GM19043 (cell line): ENCODE results near the gene RERE.

Source experiments
- ATAC-seq: cut with Tn5 transposase; IDR thresholded peaks from one replicate; pipeline ENCODE4 v1.9.1; 2021; ENCODE audit warnings: low read depth; ENCODE audit not compliant: unreplicated experiment

RERE gene

DNA sequence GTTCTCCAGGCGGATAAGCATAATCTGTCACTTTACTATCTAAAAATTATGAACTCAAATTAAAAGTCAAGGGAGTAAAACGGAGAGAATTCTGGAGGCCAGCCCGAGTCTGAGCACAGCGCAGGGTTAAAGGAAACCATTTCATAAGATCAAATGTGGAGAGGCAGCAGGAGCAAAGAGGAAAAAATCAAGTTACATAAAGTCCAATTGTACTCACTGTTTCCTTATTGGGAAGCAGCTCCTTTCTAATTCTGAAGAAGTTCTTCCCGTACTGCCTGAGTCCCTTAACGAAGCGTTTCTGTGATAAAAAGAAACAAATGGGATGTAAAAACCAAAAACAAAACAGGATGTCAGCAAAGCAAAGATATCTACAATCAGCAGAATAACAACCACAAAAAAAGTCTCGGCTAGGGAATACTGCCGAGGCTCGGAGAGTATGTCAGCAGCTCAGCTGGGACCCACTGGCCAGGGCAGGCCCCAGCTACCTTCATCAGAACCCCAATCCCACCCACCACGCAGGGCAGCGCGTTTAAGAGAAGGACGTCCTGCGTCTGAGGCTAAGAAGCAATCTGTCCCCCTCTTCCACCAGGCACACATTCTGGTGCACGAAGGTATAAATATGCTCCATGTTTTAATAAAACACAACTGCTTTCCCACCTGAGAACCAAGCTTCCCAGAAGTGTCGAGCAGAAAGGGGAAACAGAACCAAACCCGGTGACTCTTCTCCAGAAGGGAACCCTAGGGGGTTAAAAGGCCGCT, 394.8 kb downstream of the RERE start:
- no peak for ATAC-seq

DNA sequence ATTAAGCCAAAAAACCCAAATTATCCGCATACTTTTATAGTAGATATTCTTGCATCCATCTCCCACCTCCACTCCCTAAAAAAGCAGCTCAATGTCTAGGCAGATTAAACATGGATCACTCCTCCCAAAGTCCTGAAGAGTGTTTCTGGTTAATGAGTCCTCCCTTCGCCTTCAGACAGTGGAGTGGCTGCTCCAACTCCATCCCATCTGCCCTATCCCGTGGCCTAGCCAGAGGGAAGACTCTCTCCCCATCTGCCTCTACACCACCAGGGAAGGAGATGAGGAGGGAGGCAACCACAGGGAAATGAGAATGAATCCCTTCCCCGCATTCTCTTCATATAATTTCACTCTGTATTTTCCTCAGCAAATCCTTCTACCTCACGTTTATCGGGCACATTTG, 395.7 kb downstream of the RERE start:
- no peak for ATAC-seq

DNA sequence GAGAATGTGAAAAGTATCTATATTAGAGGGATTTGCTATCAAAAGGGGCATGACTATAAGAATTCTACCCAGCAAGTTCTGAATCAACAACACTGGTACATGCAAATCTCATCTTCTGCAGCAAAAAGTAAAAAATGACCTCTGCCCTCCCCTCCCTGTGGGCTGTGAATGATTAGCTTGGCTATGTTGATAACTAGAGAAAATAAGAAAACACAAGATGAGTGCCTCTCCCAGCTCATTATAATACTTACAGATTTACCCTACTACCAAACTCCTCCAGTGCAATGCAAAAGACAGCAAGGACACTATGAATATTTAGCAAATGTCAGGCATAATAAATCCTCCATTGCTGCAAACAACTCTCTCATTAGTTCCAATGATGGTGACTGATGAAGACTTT, 397.1 kb downstream of the RERE start:
- no peak for ATAC-seq

DNA sequence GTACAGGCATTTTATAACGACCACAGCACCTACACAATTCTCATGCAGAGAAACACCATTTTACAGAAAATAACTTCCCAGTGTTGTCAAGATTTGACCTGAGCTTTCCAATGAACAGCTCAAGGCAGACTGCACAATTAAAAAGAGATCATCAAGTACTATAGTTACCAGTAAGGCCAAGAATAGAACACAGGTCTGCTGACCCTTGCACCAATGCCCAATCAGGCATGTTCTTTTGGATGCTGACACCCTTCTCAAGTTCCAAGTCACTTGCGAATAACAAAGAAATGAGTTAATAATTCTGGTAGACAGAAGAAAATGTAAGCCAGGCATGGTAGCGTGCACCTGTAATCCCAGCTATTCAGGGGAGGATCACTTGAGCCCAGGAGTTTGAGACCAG, 397.6 kb downstream of the RERE start:
- no peak for ATAC-seq

DNA sequence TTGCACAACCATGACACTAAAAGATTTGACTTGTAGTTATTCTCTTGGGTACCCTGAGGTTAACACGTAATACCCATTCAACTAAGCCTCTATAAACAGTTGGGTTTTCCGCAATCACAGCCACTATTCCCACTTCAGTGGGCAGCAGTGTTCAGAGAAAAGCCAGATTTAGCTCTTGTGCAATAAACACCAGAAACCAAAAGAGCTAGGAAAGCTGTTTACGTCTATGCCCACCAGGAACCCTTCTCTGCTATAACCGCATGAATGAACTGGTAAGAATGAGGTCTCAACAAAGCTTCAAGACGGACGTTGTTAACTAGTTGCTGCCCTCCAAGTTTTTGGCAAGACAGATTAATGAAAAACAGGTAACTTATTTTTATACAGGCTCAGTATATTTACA, 398.3 kb downstream of the RERE start:
- no peak for ATAC-seq

DNA sequence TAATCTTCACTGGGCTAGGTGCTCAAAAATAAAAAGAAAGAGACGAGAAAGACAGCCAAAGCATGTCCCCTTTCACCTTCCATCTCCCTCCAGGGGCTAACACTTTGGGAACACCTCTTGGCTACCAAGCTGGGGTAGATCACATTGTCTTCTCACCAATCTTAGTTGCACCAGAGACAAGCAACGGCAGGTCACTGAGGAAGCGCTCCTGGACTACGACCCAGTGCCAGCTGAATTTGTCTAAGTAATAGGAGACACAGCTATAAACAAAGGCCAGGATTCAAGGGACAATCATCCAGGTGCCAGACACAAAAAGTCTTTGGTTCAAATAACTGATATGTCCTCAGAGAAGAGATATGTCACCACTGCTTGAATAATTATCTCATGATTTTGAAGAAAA, 399.1 kb downstream of the RERE start:
- ATAC-seq: no peak

DNA sequence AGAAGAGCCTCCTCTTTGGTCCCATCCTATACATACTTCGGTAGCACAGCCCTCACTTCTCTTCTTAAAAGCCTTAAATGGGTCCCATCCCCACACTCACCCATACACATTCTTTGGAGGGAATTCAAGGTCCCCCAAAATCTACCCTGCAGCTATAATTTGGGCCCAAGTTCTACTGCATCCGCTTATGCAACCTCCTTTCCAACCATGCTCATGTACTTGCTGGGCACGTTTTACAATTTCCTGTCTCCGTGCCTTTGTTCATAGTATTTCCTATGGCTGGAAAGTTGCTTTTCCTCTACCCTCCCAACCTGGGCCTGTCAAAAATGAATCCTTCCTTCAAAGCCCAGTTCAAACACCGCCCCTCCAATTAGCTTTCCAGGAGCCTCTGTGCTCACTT, 399.8 kb downstream of the RERE start:
- no peak for ATAC-seq

DNA sequence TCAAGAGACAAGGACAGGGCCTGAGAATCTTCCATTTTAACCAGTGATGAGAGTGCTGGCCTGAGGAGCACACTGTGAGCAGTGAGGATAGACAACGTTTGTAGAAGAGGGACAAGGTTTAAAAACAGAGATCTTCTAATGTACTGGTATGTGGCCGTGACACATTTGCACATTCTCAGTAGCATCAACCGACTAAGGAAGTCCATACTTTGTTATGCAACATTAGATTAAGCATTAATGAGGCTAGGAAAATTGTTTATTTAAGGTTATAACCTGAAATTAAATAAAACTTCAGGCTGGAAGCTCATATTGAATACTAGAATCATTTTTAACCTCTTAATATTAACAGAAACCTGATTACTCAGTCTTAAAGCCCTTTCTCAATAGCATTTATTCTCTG, 400.6 kb downstream of the RERE start:
- ATAC-seq: no peak

DNA sequence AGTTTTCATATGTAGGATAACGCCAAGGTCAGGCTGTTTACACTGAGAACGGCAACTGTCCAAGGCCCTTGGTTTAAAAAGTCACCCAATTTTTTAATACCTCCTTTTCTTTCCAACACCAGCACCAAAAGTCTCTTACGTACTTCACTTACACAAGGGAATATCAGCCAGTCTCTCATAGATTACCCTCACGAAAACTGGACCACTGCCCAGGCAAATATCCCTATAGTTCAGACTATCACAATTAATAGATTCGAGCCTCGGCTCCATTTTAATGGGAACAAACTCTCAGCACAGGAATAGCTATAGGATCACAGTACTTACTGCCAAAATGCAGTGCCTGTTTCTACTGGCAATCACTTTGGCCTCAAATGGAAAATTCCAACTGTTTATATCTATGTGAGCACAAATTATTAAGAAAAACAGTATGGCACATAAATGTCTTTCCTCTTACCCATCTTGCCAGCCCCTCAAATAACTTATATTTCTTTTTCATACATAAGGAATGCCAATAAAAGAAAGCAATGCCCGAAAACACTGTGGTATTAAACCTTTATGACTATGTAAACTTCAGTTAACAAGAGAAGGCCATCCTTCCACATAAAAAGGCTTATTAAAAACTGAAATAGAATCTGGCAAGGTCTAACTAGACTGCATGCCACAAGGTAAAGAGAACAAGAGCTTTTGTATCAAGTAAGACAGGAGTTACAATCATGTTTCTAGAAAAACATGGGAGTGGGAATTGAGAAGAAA, 401.7 kb downstream of the RERE start:
- ATAC-seq: no peak

DNA sequence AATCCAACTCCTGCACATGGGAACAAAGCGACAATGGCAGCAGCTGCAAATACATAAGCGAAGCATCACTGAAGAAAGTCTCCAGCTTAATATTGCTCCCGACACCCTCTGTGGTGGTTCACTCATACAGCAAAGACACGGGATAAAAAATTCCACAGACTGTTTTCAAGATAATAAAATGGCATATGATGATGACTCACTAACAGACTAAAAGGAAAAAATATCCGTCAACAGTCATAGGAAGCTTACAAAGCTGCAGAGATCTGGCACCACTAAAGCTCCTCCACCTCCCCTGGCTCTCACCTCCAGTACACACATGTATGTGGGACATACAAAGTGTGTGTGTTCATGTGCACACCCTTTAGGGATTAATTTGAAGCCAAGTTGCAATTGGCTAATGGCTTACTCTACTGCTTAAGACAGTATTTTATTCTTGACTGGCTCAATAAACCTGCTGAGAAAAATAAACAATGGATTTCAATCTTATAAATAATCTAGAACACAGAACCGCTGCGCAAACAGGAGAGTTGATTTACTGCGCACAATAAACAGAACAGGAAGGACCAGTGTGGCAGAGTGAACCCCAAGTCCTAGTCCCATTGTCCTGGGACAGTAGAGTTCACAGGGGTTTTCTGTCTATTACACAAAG, 405.1 kb downstream of the RERE start:
- ATAC-seq: no peak

DNA sequence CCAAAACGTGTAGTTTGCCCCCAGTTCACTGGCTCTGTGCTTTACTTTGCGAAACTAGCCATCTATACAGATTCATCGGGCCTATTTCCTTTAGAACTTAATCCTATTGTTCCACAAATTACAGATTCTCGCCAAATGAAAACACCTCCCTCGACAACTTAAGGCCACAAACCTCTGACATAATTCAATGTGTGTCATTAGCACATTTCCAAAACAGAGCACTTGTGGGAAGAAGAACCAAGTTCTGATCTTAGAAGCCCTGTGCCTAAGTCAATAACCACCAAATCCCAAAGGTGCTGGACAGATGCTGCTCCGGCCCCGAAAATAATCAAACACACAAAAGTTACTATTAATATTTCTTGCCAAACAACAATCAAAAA, 405.6 kb downstream of the RERE start:
- no peak for ATAC-seq

DNA sequence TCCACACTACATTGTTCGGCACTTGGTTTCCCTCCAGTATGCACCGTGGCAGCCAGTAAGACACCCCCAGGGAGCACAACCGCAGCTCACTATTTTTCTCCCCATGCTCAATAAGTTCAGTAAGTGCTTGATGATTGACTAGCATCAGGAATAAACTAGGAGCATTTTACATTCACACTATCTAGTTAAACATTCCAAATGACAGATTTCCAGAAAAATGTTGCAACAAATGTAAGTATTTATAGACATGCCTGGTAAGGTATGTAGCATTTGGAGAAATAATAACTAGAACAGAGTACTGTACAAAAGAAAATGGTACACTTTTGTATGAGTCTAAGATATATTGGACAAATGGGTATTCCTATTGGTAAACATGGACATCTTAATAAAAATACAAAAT, 406.6 kb downstream of the RERE start:
- no peak for ATAC-seq

DNA sequence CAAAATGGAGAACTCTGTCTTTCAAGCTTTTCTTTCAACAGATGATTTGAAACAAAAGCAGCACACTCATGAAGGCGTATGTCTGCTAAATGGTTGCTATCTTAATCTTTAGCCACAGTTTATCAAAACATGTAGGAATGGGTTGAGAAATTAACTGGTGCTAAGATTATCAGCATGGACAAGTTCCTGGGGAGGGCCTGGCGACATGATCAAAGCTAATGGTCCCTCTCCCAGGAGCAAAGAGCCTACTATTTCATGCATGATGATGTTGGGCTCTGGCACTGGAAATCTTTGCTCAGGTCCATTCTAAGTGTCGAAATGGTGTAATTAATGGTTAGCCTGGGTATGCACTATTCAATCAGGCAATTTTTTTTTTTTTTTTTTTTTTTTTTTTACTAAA, 407.8 kb downstream of the RERE start:
- ATAC-seq: no peak

DNA sequence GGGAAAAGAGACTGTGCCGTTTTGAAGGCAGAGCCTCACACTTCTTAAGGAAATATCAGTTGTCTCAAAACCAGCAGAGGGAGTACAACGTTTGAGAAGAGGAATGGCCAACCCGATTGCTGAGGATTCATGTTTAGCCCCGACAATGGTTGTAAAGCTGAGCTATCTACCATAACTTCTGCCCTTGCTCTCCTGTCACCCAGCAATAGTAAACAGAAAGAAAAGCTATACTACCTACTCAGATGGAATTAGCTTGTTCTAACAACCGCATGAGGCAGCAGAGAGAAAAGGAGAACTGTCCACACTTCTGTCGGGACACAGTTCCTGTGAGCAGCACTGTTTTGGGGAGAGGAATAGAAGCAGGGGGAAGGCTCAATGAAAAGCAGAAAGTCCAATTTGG, 408.3 kb downstream of the RERE start:
- no peak for ATAC-seq

DNA sequence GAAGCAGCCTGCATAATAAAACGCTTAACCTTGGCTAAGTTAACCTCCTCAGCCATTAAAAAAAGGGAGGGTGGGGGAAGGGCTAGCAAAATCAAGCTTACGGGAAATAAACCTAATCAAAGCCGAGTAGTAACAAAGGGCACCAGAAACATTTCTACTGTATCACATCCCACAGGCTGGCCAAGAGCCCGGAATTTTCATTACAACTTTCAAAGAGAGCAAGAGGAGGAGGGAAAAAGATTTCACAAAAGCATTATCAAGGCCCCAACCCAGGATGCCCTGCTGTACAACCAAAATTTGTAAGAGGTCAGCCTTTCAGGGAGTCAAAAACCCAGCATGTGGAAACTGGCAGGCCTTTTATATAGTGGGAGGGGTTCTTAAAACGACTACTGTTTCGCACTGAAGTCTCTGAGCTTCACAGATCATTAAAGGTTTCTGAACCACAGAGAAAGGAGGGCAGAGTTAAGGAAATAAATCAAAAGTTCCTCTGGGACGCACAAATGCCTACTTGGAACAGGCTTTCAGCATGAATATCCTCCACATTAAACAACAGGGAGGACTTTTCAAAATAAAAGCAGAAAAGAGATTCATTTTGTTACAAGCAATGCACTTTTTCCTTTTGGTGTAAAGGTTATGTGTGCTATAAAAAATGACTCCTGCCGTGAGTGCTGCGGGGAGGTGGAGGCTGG, 409.1 kb downstream of the RERE start:
- no peak for ATAC-seq

DNA sequence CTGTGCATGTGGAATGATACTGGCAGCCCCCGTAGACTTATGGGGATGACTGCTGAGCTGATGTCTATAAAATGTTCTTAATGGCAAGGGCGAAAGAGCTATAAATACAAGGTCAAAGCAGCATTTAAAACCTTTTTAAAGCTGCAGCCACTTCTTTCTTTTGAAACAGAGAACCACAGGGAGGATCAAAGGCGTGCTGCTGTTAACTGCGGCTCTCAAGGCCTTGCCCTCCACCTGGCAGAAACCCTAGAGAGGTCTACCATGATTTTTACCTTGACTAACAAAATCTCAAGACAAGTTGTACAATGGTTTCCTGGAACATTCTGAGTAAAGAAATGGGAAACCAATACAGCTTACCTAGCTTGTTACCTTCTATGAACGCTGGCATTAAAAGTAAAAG, 409.8 kb downstream of the RERE start:
- no peak for ATAC-seq

DNA sequence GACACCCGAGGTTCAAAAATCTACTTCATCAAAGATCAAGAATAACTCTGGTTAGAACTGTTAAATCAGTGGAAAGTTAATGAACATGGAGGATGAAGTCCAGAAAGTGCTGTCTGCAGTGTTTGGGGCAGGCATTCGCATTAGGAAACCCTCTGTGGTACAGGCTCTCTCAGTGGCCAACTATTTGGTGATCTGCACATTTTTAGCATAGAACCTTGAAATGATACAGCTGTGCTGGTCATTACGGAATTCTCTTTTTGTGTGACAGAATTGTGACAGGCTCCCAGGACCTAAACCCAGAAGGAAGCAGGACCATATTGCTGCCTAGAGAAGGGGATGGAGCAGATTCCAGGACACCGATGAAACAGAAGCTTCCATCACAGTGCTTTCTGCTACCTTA, 410.5 kb downstream of the RERE start:
- no peak for ATAC-seq

DNA sequence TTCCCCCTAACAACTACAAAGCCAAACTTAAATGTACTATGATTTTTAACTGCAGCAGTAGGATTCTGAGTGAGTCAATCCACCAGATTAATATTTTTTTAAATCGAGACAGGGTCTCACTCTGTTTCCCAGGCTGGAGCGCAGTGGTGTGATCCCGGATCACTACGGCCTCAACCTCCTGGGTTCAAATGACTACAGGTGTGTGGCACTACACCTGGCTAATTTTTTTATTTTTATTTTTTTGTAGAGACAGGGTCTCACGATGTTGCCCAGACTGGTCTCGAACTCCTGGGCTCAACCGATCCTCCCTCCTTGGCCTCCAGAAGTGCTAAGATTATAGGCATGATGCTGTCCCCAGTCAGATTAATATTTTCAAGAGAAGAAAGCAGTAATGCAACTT, 411.4 kb downstream of the RERE start:
- ATAC-seq: no peak

DNA sequence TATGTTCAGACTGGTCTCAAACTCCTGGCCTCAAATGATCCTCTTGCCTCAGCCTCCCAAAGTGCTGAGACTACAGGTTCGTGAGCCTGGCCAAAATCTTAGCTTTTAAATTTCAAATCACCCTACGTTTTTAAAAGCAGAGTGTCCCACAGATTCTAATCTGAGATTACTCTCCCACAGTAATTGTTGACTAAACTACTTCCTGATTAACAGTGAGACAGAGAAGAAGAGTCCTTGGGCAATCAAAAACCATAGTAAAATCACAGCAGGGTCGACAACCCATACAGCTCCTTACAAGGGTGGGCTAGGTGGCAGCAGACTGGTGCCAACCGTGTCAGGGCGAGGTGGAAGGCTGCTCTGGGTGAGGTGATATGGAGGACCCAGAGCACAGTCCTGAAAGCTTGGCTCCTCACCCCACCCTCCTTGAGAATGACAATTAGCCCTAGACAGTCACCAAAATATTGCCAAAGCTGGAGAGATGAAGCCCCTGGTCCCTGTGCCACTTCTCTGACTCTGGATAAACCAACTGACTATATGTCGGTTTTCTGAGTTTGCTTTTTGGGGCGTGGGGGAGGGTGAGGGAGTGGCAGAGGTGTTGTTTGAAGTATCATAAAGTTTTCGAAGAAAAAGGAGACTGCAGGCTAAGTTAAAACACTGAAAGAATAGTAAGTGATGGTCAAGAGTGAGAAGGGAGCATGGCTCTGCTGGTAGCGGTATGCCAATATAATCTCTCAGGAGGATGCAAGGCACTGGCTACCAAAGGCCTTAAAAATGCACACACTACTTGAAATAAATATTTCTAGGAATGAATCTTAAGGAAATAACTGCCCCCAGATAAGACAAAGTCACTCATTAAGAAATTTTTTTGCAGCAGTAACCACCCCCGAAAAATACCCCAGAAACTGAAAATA, 412.7 kb downstream of the RERE start:
- ATAC-seq: no peak

DNA sequence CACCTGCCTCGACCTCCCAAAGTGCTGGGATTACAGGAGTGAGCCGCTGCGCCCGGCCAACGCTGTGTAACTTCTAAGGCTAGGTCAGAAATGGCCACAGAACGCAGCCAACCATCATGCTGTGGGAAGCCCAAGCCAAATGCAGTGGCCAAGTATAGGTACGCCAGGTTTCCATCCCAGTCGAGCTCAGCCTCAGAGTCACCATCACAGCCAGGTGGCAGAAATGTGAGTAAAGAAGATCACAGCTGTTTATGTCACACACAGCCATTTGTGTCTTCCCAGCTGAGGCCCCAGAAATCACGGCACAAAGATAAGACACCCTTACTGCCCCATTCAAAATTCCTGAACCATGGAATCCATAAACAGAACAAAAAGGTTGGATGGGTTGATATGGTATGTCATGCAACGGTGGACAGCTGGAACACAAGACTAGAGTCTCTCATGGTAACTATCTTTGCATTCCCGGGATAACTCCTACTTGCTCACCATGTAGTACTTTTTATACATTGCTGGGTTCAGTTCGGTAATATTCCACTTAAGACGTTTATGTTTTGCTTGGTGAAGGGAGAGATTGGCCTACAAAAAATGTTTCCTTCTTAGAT, 415.2 kb downstream of the RERE start:
- ATAC-seq: no peak
